ENCODE data around the gene ZNF81.
"Not testable (repeated sequence)": the region's sequence is repeated elsewhere in the genome, so short reads cannot be mapped to it uniquely, and the experiment has no call there.

Gene ZNF81

DNA sequence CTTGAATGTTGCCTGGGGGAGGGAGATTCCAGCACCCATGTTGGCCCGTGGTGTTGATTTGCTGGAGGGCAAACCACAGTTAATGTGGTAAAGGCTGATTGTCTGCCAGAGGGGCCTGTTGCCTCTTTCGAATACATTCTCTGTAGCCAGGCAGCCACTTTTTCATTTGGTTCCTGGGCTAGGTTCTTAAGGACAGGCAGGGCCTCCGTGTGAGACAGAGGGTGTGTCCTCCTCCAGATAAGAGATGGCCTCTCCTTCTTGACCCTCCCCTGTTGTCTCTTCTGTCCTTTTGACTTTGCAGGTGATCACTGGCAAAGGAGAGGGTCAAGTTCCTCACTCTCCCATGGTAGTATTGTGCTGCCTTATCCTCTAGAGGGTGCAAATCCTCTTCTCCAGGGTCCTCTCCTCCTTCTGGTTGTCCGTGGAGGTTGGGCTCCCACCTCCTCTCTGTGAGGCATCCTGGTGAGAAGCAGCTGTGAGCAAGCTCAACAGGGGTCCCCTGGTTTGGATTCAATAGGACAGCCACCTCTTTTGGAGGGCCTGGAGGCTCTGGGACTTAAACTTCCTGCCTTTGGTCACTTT, 122.2 kb downstream of the ZNF81 start:
- TF ChIP-seq, protein P1, sequence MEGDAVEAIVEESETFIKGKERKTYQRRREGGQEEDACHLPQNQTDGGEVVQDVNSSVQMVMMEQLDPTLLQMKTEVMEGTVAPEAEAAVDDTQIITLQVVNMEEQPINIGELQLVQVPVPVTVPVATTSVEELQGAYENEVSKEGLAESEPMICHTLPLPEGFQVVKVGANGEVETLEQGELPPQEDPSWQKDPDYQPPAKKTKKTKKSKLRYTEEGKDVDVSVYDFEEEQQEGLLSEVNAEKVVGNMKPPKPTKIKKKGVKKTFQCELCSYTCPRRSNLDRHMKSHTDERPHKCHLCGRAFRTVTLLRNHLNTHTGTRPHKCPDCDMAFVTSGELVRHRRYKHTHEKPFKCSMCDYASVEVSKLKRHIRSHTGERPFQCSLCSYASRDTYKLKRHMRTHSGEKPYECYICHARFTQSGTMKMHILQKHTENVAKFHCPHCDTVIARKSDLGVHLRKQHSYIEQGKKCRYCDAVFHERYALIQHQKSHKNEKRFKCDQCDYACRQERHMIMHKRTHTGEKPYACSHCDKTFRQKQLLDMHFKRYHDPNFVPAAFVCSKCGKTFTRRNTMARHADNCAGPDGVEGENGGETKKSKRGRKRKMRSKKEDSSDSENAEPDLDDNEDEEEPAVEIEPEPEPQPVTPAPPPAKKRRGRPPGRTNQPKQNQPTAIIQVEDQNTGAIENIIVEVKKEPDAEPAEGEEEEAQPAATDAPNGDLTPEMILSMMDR (IDR thresholded peaks at IDR 0.05; ENCODE audit: low read depth, low read length, missing control alignments): peak; percentile 41
- no peak for DNase-seq (ENCODE audit: low read depth)

DNA sequence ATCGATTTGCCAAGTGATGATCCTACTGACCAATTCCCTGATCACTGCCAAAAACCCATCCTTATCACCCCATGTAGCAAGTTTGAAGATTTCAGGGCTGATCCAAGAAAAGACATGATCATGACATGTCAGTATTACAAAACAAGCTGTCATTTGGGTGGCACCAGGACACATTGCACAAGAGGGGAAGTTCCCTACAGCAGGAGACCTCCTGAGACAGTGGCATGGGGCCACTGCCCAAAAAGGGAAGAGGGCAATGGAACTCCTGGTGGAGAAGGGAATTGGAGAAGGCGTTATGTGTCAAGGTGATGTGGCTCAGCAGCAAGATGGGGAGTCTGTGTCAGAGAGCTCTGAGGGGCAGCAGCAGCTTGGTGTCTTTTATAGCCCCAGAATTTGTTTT, 123.7 kb downstream of the ZNF81 start:
- DNase-seq (ENCODE audit: low read depth): no peak
- TF ChIP-seq, protein P1 (IDR thresholded peaks at IDR 0.05; ENCODE audit: low read depth, low read length, missing control alignments): no peak
- H3K4me3 ChIP-seq (ENCODE audit: low read depth, low read length): no peak overlapping the region

More for the DNA sequence above, 122.2 kb downstream of the ZNF81 start:
- no peak overlapping the region for H3K4me3 ChIP-seq (ENCODE audit: low read depth, low read length)

DNA sequence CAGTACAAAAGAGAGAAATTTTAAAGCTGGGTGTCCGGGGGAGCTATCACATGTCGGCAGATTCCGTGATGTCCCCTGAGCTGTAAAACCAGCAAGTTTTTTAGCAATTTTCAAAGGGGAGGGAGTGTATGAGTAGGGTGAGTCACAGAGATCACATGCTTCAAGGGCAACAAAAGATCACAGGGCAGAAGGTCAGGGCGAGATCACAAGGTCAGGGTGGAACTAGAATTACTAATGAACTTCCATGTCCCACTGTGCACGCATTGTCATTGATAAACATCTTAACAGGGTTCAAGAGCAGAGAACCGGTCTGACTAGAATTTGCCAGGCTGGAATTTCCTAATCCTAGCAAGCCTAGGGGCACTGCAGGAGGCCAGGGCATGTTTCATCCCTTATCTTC, 125.1 kb downstream of the ZNF81 start:
- not testable (repeated sequence) for H3K4me3 ChIP-seq (ENCODE audit: low read depth, low read length); DNase-seq (ENCODE audit: low read depth)

DNA sequence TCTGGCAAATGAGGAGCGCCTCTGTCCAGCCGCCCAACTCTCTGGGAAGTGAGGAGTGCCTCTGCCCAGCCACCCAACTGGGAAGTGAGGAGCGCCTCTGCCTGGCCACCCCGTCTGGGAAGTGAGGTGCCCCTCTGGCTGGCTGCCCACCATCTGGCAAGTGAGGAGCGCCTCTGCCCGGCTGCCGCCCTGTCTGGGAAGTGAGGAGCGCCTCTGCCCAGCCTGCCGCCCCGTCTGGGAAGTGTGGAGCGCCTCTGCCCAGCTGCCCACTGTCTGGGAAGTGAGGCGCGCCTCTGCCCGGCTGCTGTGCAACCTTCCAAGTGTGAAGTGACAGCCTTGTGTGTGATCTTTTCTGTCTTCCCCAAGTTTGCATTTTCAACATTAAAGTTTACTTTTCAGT, 128.8 kb downstream of the ZNF81 start:
- DNase-seq (ENCODE audit: low read depth); H3K4me3 ChIP-seq (ENCODE audit: low read depth, low read length): not testable (repeated sequence)

All from GM12864 (cell line).